Measurements from ENCODE around the gene TMEM72.

TMEM72 gene

DNA sequence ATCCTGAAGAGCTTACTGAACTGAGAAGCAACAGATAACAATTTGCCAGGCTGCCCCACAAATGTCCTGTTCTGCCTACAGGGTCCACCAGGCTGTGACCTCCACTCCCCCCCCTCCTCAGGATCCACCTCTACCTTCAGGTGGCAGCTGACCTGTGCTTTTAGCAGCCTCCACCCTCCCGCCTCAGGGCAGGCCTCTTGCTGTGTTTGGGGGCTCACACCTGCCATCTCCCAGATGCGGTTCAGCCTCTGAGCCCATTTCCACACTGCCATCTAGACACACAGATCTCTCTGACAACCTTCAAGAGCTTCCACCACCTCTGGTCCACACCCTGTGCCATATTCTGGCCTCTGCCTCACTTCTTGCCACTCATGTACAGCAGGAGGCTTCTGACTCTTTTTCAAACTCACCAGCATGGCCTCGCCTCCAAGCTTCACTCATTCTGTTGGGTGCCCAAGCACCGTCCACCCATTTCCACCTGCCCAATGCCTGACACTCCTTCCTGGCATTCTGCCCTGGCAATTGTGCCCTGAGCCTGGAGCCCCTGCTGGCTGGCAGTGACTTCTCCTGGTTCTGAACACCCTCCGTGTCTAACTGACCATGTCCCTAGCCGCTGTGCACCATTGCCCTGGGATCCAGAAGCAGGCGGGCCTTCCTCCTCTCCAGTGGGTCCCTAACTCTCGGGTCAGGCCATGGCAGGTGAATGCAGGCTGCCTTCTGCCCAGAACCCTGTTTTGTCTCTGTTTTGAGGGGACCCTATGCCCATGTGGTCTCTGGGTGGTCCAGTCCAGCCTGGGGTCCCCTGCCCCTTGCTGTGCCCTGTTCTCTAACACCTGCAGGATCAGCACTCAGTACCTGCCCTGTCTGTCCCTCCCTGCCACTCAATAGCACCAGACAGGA is 18.5 kb downstream of the TMEM72 start:
- no peak for TF ChIP-seq EZH2 (IDR thresholded peaks at IDR 0.05; ENCODE audit: borderline replicate concordance, low read depth, low read length, severe bottlenecking)
- TF ChIP-seq, protein P1, sequence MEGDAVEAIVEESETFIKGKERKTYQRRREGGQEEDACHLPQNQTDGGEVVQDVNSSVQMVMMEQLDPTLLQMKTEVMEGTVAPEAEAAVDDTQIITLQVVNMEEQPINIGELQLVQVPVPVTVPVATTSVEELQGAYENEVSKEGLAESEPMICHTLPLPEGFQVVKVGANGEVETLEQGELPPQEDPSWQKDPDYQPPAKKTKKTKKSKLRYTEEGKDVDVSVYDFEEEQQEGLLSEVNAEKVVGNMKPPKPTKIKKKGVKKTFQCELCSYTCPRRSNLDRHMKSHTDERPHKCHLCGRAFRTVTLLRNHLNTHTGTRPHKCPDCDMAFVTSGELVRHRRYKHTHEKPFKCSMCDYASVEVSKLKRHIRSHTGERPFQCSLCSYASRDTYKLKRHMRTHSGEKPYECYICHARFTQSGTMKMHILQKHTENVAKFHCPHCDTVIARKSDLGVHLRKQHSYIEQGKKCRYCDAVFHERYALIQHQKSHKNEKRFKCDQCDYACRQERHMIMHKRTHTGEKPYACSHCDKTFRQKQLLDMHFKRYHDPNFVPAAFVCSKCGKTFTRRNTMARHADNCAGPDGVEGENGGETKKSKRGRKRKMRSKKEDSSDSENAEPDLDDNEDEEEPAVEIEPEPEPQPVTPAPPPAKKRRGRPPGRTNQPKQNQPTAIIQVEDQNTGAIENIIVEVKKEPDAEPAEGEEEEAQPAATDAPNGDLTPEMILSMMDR (IDR thresholded peaks at IDR 0.05; ENCODE audit: borderline replicate concordance, extremely low read depth, low read length, poor library complexity, severe bottlenecking) = no peak
- Histone ChIP-seq H3K27me3 (ENCODE audit: insufficient read depth, low read length, poor library complexity) (no peaks in the 10 kb centered on the region), H2AFZ (ENCODE audit: low read depth, low read length) (no peak overlapping the region), H3K4me3 (ENCODE audit: low read depth in 1 of 2, low read length in 2 of 2) (no peak overlapping the region), H3K4me2 (ENCODE audit: insufficient read depth, low read length) (no peak overlapping the region), H3K9ac (ENCODE audit: low read depth, low read length) (no peak overlapping the region), H4K20me1 (ENCODE audit: insufficient read depth, low read length) (no peaks in the 10 kb centered on the region), H3K79me2 (ENCODE audit: insufficient read depth, low read length) (no peaks in the 10 kb centered on the region), H3K36me3 (ENCODE audit: insufficient read depth, low read length) (no peaks in the 10 kb centered on the region), H3K27ac (ENCODE audit: low read length) (no peak overlapping the region), H3K4me1 (ENCODE audit: insufficient read depth, low read length) (peaks cover 15% of the 10 kb centered on the region), H3K9me3 (ENCODE audit: insufficient read depth, low read length, severe bottlenecking) (no peaks in the 10 kb centered on the region)
- ATAC-seq (ENCODE audit: insufficient read depth, low read depth) (no peak), DNase-seq (no peak)

DNA sequence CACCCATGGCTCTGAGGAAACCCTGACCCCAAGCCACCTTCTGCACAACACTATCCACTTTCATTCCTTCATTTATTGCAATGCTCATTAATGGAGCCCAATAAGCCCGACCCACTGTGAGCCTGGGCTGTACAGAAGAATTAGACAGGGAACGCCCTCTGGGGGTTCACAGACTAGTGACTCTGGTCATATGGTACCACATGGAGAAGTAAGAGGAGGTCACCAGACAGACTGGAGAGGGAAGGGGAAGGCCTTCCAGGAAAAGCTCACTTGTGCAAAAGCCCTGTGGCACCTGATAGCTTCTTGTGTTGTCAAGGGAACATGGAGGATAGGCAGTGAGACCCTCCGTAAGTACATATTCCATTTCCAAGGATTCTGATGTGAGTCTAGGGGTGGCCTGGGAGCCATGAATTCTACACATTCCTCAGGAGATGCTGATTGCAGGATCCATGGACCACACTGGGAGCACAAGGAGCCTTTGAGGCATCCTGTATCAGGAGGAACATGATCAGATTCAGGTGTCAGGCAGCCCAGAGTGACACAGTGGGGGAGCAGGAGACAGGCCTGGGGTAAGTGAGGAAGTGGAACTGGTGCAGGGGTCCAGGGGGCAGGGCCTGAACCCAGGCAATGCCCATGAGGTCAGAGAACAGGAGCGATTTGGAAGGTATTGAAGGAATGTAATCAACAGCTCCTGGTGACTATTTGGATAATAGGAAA is 19.9 kb downstream of the TMEM72 start:
- H3K79me2 ChIP-seq (ENCODE audit: insufficient read depth, low read length) = no peaks in the 10 kb centered on the region
- no peak for ATAC-seq (ENCODE audit: insufficient read depth, low read depth)
- H3K4me2 ChIP-seq (ENCODE audit: insufficient read depth, low read length) = no peak overlapping the region
- H3K4me3 ChIP-seq (ENCODE audit: low read depth in 1 of 2, low read length in 2 of 2) = no peak overlapping the region
- H3K27me3 ChIP-seq (ENCODE audit: insufficient read depth, low read length, poor library complexity) = no peaks in the 10 kb centered on the region
- TF ChIP-seq, protein P1 (IDR thresholded peaks at IDR 0.05; ENCODE audit: borderline replicate concordance, extremely low read depth, low read length, poor library complexity, severe bottlenecking) = no peak
- no peak for TF ChIP-seq EZH2 (IDR thresholded peaks at IDR 0.05; ENCODE audit: borderline replicate concordance, low read depth, low read length, severe bottlenecking)
- DNase-seq = no peak
- no peak overlapping the region for H2AFZ ChIP-seq (ENCODE audit: low read depth, low read length)
- H3K9me3 ChIP-seq (ENCODE audit: insufficient read depth, low read length, severe bottlenecking) = no peaks in the 10 kb centered on the region
- H3K27ac ChIP-seq (ENCODE audit: low read length) = no peak overlapping the region
- no peaks in the 10 kb centered on the region for H3K36me3 ChIP-seq (ENCODE audit: insufficient read depth, low read length)
- no peaks in the 10 kb centered on the region for H4K20me1 ChIP-seq (ENCODE audit: insufficient read depth, low read length)
- peaks cover 26% of the 10 kb centered on the region for H3K4me1 ChIP-seq (ENCODE audit: insufficient read depth, low read length)
- H3K9ac ChIP-seq (ENCODE audit: low read depth, low read length) = no peak overlapping the region

DNA sequence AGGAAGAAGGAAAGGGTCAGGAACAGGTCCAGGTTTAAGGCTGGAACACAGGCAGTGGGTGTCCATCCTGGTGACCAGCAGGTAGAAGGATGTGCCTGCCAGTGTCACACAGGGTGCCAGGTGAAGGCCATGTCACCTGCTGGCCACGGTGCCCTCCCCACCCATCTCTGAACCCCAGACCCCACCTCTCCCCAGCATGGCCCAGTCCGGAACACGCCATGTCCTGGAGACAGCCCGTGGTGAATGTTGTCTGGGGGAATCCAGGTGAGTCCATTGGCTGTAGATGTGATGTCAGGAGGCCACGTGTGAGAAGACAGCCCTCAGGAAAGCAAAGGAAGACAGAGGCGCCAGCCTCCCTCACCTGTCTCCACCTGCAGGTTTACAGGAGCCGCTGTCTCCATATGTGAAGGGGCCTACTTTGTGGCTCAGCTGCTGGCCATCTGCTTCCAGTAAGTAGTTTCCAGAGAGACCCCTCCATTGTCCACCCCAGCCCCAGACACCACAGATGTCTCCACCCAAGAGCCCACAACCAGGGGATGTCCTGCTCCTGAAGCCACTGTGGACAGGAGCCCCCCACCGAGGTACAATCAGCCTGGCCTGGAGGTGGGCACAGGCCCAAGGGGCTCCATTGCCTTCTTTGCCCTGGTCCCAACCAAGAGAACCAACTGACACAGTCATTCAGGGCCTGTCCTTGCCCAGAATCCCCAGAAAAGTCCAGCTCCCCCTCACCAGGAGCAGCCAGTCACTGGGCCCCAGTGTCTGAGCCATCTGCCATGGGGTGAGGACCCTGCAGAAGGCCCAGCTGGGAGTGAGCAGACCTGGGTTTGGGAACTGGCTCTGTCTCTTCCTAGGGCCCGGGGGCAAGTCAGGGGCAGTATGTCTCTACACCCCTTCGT is 20.7 kb downstream of the TMEM72 start:
- no peaks in the 10 kb centered on the region for H4K20me1 ChIP-seq (ENCODE audit: insufficient read depth, low read length)
- H3K36me3 ChIP-seq (ENCODE audit: insufficient read depth, low read length) = no peaks in the 10 kb centered on the region
- peaks cover 33% of the 10 kb centered on the region for H3K4me1 ChIP-seq (ENCODE audit: insufficient read depth, low read length)
- TF ChIP-seq EZH2 (IDR thresholded peaks at IDR 0.05; ENCODE audit: borderline replicate concordance, low read depth, low read length, severe bottlenecking) = no peak
- TF ChIP-seq, protein P1 (IDR thresholded peaks at IDR 0.05; ENCODE audit: borderline replicate concordance, extremely low read depth, low read length, poor library complexity, severe bottlenecking) = no peak
- no peak overlapping the region for H3K9ac ChIP-seq (ENCODE audit: low read depth, low read length)
- H3K4me3 ChIP-seq (ENCODE audit: low read depth in 1 of 2, low read length in 2 of 2) = no peak overlapping the region
- no peaks in the 10 kb centered on the region for H3K9me3 ChIP-seq (ENCODE audit: insufficient read depth, low read length, severe bottlenecking)
- H3K27ac ChIP-seq (ENCODE audit: low read length) = no peak overlapping the region
- H2AFZ ChIP-seq (ENCODE audit: low read depth, low read length) = no peak overlapping the region
- no peaks in the 10 kb centered on the region for H3K27me3 ChIP-seq (ENCODE audit: insufficient read depth, low read length, poor library complexity)
- ATAC-seq (ENCODE audit: insufficient read depth, low read depth) = no peak
- no peaks in the 10 kb centered on the region for H3K79me2 ChIP-seq (ENCODE audit: insufficient read depth, low read length)
- no peak for DNase-seq
- no peak overlapping the region for H3K4me2 ChIP-seq (ENCODE audit: insufficient read depth, low read length)

Measured in DND-41 (cell line).